A673 (cell line): ENCODE data around the gene NMNAT3. TPM values are rescaled to one million over a fixed set of nuclear protein-coding genes. Genes with fewer than 3 reads are reported as not detected.

ENCODE experiments used
- BruUV-seq: library from RNA; stranded (reverse); fragments of 400-500 nt; replicated peaks from 2 replicates; lab custom pipeline; 2021; lab: Mats Ljungman, UMichigan
- CTCF ChIA-PET: fragments of 300-600 bp; sonication (Branson Sonifier 250); formaldehyde crosslinking; loops from one replicate; lab custom pipeline; 2022; ENCODE audit warnings: antibody characterized with exemption; lab: Charles Lee
- POLR2A ChIA-PET: fragments of 300-600 bp; sonication (Branson Sonifier 250); formaldehyde crosslinking; loops from one replicate; lab custom pipeline; 2022; ENCODE audit warnings: antibody characterized with exemption; ENCODE audit not compliant: low non-redundant PET; lab: Charles Lee
- DNase-seq: peaks from one replicate; pipeline ENCODE4 v3.0.0-alpha.2; 2015; ENCODE audit warnings: low spot score
- H3K27ac ChIP-seq: fragments of 200-600 bp; sonication (generic); 2 replicates; pipeline ENCODE4 v1.5.1; 2016; ENCODE audit warnings: mixed run types, low read depth, mild to moderate bottlenecking, mixed read lengths, antibody characterized with exemption, low read length; ENCODE audit not compliant: poor library complexity, severe bottlenecking
- H3K27me3 ChIP-seq: fragments of 200-600 bp; sonication (generic); replicated peaks from 2 replicates; pipeline ENCODE4 v1.6.1; 2017; ENCODE audit warnings: mixed run types, low read depth, mild to moderate bottlenecking, mixed read lengths, antibody characterized with exemption, low read length; ENCODE audit not compliant: insufficient read depth, poor library complexity
- H3K36me3 ChIP-seq: fragments of 200-600 bp; sonication (generic); 2 replicates; pipeline ENCODE4 v1.6.1; 2016; ENCODE audit warnings: mixed run types, mild to moderate bottlenecking, mixed read lengths, antibody characterized with exemption, low read length; ENCODE audit not compliant: insufficient read depth, poor library complexity, severe bottlenecking
- H3K4me1 ChIP-seq: fragments of 200-600 bp; sonication (generic); 2 replicates; pipeline ENCODE4 v1.6.1; 2017; ENCODE audit warnings: mixed run types, mild to moderate bottlenecking, mixed read lengths, antibody characterized with exemption, low read length; ENCODE audit not compliant: insufficient read depth, poor library complexity, severe bottlenecking
- H3K4me3 ChIP-seq: fragments of 200-600 bp; sonication (generic); 2 replicates; pipeline ENCODE4 v1.5.1; 2016; ENCODE audit warnings: low read depth, mixed run types, mild to moderate bottlenecking, mixed read lengths, low read length; ENCODE audit not compliant: poor library complexity, severe bottlenecking
- H3K9me3 ChIP-seq: fragments of 200-600 bp; sonication (generic); 2 replicates; pipeline ENCODE4 v1.6.1; 2016; ENCODE audit warnings: mixed run types, low read depth, mild to moderate bottlenecking, mixed read lengths, antibody characterized with exemption, low read length; ENCODE audit not compliant: poor library complexity, severe bottlenecking
- EZH2 ChIP-seq: fragments of 200-600 bp; sonication (generic); IDR thresholded peaks from 2 replicates; pipeline ENCODE4 v1.6.1; 2017; ENCODE audit warnings: borderline replicate concordance, low read depth, mild to moderate bottlenecking, mixed read lengths, antibody characterized with exemption, low read length; ENCODE audit not compliant: poor library complexity, severe bottlenecking
- intact Hi-C: fragments of 100-400 bp; cut with micrococcal nuclease; formaldehyde crosslinking; loops from one replicate; pipeline ENCODE4 v1.10.0; 2022; ENCODE audit not compliant: unreplicated experiment
- total RNA-seq: library from RNA; stranded (reverse); gene quantifications from 2 replicates; pipeline ENCODE4 v1.2.3, GENCODE V29; 2021
- TF ChIP-seq, protein P1 (sequence below): fragments of 300-800, 200-600 bp; sonication (generic); conservative IDR thresholded peaks from 2 replicates; pipeline ENCODE4 v1.5.1; 2017; ENCODE audit warnings: low read depth, mild to moderate bottlenecking, antibody characterized with exemption, low read length, moderate library complexity, mixed read lengths

Gene NMNAT3
- total RNA-seq, 1 experiment from 2014 or later, result 1.9 TPM

DNA sequence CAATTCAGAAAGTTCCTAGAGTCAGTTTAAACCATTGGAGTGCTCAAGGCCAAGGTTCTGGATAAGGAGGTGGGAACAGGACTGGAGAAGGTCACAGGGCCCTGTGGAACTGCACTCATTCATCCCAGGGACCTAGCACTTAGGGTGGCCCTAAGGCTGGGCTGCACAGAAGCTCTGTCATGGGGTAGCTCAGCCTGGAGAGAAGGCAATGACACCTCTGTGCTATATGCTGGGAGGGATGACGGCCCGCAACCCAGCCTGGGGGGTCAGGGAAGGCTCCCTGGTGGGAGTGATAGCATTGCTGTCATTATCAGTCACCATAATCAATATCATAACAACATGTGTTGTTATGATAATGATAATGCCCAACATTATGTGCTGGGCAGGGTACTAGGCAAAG lies 151.6 kb downstream of the NMNAT3 start:
- TF ChIP-seq, protein P1, sequence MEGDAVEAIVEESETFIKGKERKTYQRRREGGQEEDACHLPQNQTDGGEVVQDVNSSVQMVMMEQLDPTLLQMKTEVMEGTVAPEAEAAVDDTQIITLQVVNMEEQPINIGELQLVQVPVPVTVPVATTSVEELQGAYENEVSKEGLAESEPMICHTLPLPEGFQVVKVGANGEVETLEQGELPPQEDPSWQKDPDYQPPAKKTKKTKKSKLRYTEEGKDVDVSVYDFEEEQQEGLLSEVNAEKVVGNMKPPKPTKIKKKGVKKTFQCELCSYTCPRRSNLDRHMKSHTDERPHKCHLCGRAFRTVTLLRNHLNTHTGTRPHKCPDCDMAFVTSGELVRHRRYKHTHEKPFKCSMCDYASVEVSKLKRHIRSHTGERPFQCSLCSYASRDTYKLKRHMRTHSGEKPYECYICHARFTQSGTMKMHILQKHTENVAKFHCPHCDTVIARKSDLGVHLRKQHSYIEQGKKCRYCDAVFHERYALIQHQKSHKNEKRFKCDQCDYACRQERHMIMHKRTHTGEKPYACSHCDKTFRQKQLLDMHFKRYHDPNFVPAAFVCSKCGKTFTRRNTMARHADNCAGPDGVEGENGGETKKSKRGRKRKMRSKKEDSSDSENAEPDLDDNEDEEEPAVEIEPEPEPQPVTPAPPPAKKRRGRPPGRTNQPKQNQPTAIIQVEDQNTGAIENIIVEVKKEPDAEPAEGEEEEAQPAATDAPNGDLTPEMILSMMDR, result no peak
- no peak for TF ChIP-seq EZH2
- CTCF ChIA-PET, result no interaction called here
- POLR2A ChIA-PET, result no interaction called here
- BruUV-seq, result no TSS peak
- no peak overlapping the region for H3K27ac ChIP-seq
- H3K4me3 ChIP-seq, result no peak overlapping the region
- H3K27me3 ChIP-seq, result no peaks in the 10 kb centered on the region
- no peaks in the 10 kb centered on the region for H3K36me3 ChIP-seq
- intact Hi-C loops, result no loop called here
- DNase-seq, result no peak
- no peaks in the 10 kb centered on the region for H3K4me1 ChIP-seq
- H3K9me3 ChIP-seq, result no peaks in the 10 kb centered on the region

DNA sequence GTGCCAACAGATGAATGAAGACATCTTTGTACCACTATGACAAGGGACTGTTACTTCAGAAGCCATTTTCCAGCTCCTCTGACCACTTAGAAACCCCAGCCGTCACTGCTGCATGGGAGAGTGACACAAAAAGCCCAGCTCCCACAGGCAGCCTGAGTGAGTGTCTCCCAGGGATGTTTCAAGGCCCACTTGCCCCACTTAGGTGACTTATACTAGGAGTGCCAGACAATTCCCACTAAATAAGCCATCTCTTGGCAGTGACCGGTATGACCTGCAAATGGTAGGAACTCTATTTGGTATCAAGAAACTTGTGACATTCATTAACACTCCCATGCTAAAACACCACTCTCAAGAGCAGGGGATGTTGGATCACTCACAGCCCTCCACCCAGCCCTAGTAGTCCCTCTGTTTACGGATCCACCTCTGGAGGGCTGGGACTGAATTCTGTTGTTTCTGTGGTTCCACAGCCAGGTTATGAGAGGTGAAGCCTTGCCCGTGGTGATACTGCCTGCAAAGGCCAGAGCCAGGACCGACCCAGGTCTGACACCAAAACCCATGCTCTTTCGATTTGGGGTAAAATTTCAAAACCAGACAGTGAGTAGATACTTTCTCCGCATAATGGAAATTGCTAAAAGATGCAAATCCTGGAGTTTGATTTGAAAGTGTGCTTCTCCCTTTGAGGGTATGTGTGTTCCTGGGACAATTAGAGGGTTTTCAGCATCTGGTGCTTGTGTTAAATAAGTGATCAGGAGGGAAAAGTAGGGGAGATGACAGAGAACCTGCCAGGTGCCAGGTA lies 152.7 kb downstream of the NMNAT3 start:
- TF ChIP-seq, protein P1, result no peak
- no peak for TF ChIP-seq EZH2
- Histone ChIP-seq H3K4me1 (no peaks in the 10 kb centered on the region), H3K27ac (no peak overlapping the region), H3K4me3 (no peak overlapping the region), H3K9me3 (no peaks in the 10 kb centered on the region), H3K36me3 (no peaks in the 10 kb centered on the region), H3K27me3 (no peaks in the 10 kb centered on the region)
- BruUV-seq, result no TSS peak
- ChIA-PET POLR2A (no interaction called here), CTCF (no interaction called here)
- intact Hi-C loops, result no loop called here
- DNase-seq, result no peak

DNA sequence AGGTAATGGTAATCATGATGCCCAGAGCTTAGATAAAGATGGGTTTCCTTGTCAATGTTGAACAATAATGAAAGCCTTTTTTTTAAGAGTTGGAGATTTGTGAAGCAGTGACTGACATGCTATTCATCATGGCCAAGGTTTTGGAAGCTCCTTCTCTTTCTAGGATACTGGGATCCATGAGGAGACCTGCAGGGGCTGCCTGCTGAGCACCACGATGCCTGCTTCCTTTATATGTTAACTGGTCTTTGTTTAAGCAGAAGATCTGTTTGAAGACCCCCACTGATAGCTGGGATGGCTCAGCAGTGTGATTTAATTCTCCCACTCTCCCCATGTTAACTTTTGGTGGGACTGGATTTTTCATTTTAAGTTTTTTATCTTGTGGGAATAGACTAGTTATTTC lies 154.1 kb downstream of the NMNAT3 start:
- DNase-seq, result no peak
- H3K9me3 ChIP-seq, result no peaks in the 10 kb centered on the region
- intact Hi-C loops, result no loop called here
- ChIA-PET POLR2A (interaction anchor here (0.6 kb wide), 1 partner anchor 28 kb away, joined by 3 read pairs; no protein-coding TSS in a partner anchor), CTCF (interaction anchor here (0.9 kb wide), 1 partner anchor 96 kb away, joined by 3 read pairs; no protein-coding TSS in a partner anchor)
- H3K4me1 ChIP-seq, result no peaks in the 10 kb centered on the region
- no peaks in the 10 kb centered on the region for H3K36me3 ChIP-seq
- H3K4me3 ChIP-seq, result no peak overlapping the region
- H3K27ac ChIP-seq, result no peak overlapping the region
- no TSS peak for BruUV-seq
- no peaks in the 10 kb centered on the region for H3K27me3 ChIP-seq
- TF ChIP-seq, protein P1, result no peak
- no peak for TF ChIP-seq EZH2
